GM10266 (cell line): Measurements from ENCODE around the gene ABCG1.

Experiments
- DNase-seq: peaks from one replicate; pipeline ENCODE4 v3.0.0; 2012; ENCODE audit errors: extremely low spot score
- CTCF ChIP-seq: IDR thresholded peaks from 2 replicates; pipeline ENCODE4 v1.5.1; 2012; ENCODE audit warnings: mild to moderate bottlenecking, low read depth; ENCODE audit not compliant: control insufficient read depth, insufficient read depth; ENCODE audit errors: missing control alignments

ABCG1 gene

DNA sequence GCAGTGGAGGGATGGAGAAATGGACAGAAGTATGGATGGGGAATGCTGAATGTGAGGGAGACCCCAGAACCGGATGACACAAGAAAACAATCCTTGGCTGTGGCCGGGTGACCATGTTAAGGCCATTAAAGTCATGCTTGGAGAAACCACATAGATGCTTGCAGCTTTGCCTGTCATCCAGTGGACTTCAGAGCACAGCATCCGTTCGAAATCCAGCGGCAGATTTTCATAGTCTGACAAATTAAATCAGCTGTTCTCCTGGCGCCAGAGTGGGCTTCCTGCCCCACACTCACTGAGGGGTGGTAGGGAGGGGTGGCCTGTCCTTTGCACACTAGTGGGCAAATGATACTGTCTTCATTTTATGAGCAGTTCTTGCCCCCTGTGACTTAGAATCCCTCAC, 35.1 kb downstream of the ABCG1 start:
- no peak for DNase-seq
- no peak for TF ChIP-seq CTCF

DNA sequence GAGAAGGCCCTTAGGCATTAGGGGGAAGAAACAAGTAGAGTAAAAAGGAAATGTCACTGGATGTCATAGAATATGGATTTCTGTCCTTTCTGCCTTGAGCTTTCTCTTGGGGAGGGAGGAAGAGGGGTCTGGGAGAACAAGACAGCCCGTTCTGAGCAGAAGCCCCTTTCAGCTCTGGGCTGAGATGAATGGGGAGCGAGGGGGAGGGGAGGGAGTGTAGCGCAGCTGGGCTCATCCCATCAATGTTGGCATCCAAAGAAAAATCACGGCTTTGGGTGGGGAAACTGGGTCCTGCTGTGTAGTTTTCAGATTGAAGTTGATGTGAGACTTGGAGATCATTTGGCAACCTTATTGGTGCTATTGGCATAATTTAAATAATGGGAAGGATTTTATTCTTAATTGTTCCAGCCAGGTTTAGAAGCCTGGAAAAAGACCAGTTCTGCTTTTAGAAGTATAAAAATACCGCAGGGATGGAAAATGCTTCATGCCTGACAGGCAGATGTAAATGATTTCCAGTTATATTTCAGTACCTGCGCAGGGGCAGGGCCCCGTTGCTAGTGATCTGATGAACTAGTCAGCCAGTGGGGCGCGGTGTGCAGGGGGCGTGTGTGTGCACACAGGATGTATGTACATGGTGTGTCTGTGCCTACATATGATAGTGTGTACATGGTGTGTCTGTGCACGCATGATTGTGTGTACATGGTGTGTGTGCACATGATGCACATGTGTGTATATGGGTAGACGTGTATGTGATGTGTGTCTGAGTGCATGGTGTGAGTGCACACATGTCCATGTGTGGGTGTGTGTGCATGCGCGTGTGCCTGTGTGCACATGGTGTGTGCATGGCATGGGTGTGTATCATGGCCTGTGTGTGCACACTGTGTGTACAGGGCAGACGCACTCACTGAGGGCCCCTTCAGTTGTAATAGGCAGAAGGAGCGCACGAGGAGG, 36.0 kb downstream of the ABCG1 start:
- no peak for TF ChIP-seq CTCF
- no peak for DNase-seq

- DNase-seq: no peak
- TF ChIP-seq CTCF: peak; percentile 24
Observed at GRCh38 chr21:42255825-42256224, 36.9 kb downstream of the ABCG1 start.

DNA sequence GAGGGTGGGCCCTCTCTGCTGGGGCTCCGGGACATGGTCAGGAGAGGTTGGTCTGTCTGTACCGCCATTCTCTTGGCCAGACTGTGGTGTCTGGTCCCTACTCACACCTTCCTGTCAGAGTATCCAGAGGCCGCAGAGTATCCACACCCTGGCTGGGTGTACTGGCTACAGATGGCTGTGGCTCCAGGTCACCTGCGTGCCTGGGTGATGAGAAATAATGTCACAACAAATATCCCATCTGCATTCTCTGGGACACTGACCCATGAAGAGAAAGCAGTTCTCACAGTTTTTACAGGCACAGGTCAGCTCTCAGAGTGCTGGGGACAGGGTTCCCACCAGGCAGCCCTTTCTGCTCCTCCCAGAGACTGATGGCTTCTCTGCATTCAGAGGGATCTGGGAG, 37.4 kb downstream of the ABCG1 start:
- TF ChIP-seq CTCF: no peak
- DNase-seq: no peak

- TF ChIP-seq CTCF: no peak
- DNase-seq: no peak
Observed at GRCh38 chr21:42257091-42257765, 38.3 kb downstream of the ABCG1 start.

DNA sequence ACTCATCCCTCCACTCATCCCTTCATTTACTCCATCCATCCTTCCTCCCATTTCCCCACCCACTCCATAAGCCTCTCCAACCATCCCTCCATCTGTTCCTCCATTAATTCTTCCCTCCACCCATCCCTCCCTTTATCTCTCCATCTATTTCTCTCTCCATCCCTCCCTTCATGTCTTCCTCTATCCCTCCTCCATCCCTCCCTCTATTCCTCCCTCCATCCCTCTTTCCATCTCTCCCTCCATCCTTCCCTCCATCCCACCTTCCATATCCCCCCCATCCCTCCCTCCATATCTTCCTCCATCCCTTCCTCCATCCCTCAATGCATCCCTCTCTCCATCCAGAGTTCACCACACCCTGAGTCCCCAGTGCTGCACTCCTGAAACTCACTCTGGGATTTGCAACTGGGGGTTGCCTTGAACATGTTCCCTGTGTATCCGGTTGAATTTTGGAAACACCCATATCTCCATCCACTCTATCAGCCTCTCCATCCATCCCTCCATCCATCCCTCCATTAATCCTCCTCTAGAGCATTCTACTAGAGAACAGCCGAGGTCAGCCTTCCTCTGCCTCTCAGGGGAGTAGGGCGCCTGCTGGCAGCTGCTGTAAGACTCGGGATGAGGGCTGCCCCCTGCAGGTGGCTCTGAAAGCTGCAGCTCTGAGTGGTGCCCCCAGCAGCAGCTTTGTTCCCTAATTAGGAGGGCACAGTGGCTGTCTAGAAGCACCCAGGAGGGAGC, 39.4 kb downstream of the ABCG1 start:
- peak; percentile 87 for DNase-seq
- peak; percentile 92 for TF ChIP-seq CTCF
